Lung (tissue), 12 donors: Measurements from ENCODE around the gene CNPY2. TPM values are rescaled to one million over a fixed set of nuclear protein-coding genes. Genes with fewer than 3 reads are reported as not detected.
"Not testable (repeated sequence)": the region's sequence is repeated elsewhere in the genome, so short reads cannot be mapped to it uniquely, and the experiment has no call there.

Source experiments
- ATAC-seq: fragments of 200-7000 bp; cut with Tn5 transposase; one replicate; pipeline ENCODE4 v1.9.1; 2020; ENCODE audit warnings: moderate number of reproducible peaks; ENCODE audit not compliant: insufficient read depth, low FRiP score
- DNase-seq, 3 donors: peaks; one replicate each; pipeline ENCODE4 v3.0.0-alpha.2; 2013 to 2017
- H3K27ac ChIP-seq, 2 donors: one replicate each; pipeline ENCODE4 v1.5.1; 2013; ENCODE audit warnings: mild to moderate bottlenecking in 2 of 2, moderate library complexity in 2 of 2, control low read depth in 1 of 2, inconsistent platforms in 1 of 2, low read depth in 1 of 2, low read length in 1 of 2
- H3K27me3 ChIP-seq, 3 donors: one replicate each; pipeline ENCODE4 v1.5.1; 2013; ENCODE audit warnings: low read length in 2 of 3; ENCODE audit not compliant: control insufficient read depth in 3 of 3, insufficient read depth in 3 of 3
- H3K36me3 ChIP-seq, 4 donors: one replicate each; pipeline ENCODE4 v1.5.1; 2013; ENCODE audit warnings: low read length in 4 of 4, mild to moderate bottlenecking in 1 of 4, moderate library complexity in 1 of 4; ENCODE audit not compliant: control insufficient read depth in 4 of 4, insufficient read depth in 4 of 4
- H3K4me1 ChIP-seq, 5 donors: one replicate each; pipeline ENCODE4 v1.5.1; 2013; ENCODE audit warnings: low read length in 5 of 5, mild to moderate bottlenecking in 2 of 5, moderate library complexity in 1 of 5; ENCODE audit not compliant: control insufficient read depth in 5 of 5, insufficient read depth in 5 of 5
- H3K4me3 ChIP-seq: one replicate; pipeline ENCODE4 v1.5.1; 2013; ENCODE audit warnings: mild to moderate bottlenecking, control low read depth, moderate library complexity
- H3K9ac ChIP-seq, 2 donors: one replicate each; pipeline ENCODE4 v1.5.1; 2013; ENCODE audit warnings: low read length in 2 of 2, control low read depth in 1 of 2; ENCODE audit not compliant: insufficient read depth in 1 of 2
- H3K9me3 ChIP-seq, 4 donors: one replicate each; pipeline ENCODE4 v1.5.1; 2013; ENCODE audit warnings: low read length in 3 of 4, mild to moderate bottlenecking in 1 of 4, moderate library complexity in 1 of 4; ENCODE audit not compliant: control insufficient read depth in 4 of 4, insufficient read depth in 3 of 4
- WGBS, 2 donors: extraction: QIAGEN DNeasy Blood & Tissue Kit; methylation state at CpG; one replicate each; pipeline ENCODE4 v1.1.7; 2013; 5-methylcytosine and 5-hydroxymethylcytosine counted together
- polyA plus RNA-seq, 2 donors: library from polyadenylated mRNA; stranded (reverse); fragments of 200-250 nt; gene quantifications; one replicate each; pipeline ENCODE4 v1.2.1, GENCODE V29; 2013
- total RNA-seq, 2 donors: library from RNA; depleted of rRNA in 1 of 2; stranded (reverse); fragments of >200 nt in 1 of 2; gene quantifications; one replicate each; pipeline ENCODE4 v1.2.1, GENCODE V29; 2014 to 2021
- TF ChIP-seq, protein P1 (sequence below): IDR thresholded peaks from 2 replicates; pipeline ENCODE4 v1.5.1; 2012; ENCODE audit warnings: mild to moderate bottlenecking; ENCODE audit errors: control extremely low read depth, extremely low read depth
- donor health status: control.
- donor health status: control.
- donor health status: Bipolar disorder and iron deficiency.
- donor health status: healthy.
- donor health status: DM: yes; HTN: yes; CAD: no.

Gene CNPY2
- total and polyA plus RNA-seq, 4 donors, result 38.8 to 153 (median 126) TPM

DNA sequence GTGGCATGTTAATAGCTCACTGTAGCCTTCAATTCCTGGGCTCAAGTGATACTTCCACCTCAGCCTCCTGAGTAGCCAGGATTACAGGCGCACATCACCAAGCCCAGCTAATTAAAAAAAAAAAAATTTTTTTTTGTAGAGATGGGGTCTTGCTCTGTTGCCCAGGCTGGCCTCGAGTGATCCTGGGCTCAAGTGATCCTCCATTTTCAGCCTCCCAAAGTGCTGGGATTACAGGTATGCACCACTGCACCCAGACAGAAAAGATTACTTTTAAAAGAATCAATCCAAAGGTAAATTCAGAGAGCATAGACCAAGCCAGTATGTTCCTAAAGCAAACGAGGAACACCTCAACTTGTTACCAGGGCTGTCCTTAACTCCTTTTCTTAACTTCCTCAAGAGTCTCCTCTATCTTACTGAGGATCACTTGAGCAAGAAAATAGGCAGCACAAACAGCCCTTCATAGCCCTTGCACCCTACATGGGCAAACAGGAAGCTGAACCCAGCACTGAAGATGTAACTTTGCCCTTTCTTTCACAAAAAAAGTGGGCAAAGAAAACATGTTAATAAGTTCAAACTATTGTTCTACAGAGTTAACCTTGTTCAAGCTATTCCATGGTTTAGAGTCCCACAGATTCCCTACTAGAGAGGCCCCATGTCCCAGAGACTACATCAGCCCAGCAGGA is 26.9 kb downstream of the CNPY2 start:
- H3K27me3 ChIP-seq, result no peaks in the 10 kb centered on the region
- H3K27ac ChIP-seq, result no peak overlapping the region
- WGBS, 2 donors, result 60 to 63% methylated on average over 3 of the region's 3 CpGs

DNA sequence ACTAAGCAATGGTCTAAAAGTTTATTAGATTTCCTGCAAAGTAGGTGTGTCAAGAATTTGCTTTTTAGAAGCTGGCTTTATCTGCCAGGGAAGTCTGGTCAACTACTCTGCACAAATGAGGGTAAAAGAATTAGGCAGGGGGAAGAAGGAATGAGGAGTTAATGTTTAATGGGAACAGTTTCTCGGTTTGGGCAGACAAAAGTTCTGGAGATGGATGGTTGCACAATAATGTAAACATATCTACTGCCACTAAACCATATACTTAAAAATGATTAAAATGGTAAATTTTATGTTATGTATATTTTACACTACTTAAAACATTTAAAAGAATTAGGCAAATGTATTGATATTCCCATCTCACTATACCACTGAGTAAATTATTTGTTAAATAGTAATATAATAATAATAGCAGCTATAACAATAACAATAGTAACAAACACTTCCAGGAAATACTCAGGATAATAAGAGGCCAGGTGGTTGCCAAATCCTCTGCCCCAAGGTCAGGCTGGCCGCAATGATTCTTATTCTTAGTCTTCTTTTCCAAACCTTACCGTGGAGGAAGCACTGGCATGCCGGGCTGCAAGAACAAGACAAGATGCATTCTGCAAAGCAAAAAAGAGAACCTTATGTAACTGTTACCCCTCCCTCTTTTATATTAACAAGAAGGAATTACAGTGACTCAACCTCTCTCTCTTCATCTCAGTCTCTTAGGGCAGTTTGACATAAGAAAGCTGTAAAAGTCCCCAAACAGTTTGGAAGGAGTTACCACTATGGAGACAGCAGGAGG is 29.6 kb downstream of the CNPY2 start:
- TF ChIP-seq, protein P1, sequence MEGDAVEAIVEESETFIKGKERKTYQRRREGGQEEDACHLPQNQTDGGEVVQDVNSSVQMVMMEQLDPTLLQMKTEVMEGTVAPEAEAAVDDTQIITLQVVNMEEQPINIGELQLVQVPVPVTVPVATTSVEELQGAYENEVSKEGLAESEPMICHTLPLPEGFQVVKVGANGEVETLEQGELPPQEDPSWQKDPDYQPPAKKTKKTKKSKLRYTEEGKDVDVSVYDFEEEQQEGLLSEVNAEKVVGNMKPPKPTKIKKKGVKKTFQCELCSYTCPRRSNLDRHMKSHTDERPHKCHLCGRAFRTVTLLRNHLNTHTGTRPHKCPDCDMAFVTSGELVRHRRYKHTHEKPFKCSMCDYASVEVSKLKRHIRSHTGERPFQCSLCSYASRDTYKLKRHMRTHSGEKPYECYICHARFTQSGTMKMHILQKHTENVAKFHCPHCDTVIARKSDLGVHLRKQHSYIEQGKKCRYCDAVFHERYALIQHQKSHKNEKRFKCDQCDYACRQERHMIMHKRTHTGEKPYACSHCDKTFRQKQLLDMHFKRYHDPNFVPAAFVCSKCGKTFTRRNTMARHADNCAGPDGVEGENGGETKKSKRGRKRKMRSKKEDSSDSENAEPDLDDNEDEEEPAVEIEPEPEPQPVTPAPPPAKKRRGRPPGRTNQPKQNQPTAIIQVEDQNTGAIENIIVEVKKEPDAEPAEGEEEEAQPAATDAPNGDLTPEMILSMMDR, result no peak
- H3K4me3 ChIP-seq, result no peak overlapping the region
- ATAC-seq (no peak), DNase-seq (no peak)
- WGBS, 2 donors, result 28 to 35% methylated on average over 4 of the region's 4 CpGs
- H3K9me3 ChIP-seq, result no peaks in the 10 kb centered on the region
- H3K27ac ChIP-seq, result no peak overlapping the region
- no peaks in the 10 kb centered on the region for H3K27me3 ChIP-seq
- peaks cover 22 to 35% (median 29%) of the 10 kb centered on the region in 4 donors for H3K36me3 ChIP-seq
- peaks cover 0 to 4% (median 0%) of the 10 kb centered on the region in 5 donors for H3K4me1 ChIP-seq
- no peak overlapping the region for H3K9ac ChIP-seq

More for the DNA sequence above, 26.9 kb downstream of the CNPY2 start:
- no peak for DNase-seq
- TF ChIP-seq, protein P1, result no peak
- H3K36me3 ChIP-seq, result peaks cover 4 to 22% (median 14%) of the 10 kb centered on the region in 4 donors
- H3K9ac ChIP-seq, result no peak overlapping the region
- no peak for ATAC-seq
- peaks cover 0 to 11% (median 0%) of the 10 kb centered on the region in 5 donors for H3K4me1 ChIP-seq
- H3K4me3 ChIP-seq, result no peak overlapping the region
- no peaks in the 10 kb centered on the region for H3K9me3 ChIP-seq

DNA sequence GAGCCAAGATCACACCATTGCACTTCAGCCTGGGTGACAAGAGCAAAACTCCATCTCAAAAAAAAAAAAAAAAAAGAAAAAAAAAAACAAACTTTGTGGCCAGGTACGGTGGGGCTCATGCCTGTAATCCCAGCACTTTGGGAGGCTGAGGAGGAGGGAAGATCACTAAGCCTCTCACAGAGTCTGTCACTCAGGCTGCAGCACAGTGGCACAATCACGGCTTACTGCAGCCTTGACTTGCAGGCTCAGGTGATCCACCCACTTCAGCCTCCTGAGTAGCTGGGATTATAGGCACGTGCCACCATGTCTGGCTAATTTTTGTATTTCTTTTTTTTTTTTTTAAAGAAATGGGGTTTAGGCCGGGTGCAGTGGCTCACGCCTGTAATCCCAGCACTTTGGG is 31.5 kb downstream of the CNPY2 start:
- WGBS, 2 donors, result 92 to 94% methylated on average over 5 of the region's 5 CpGs
- not testable (repeated sequence) for DNase-seq, H3K4me3 ChIP-seq, ATAC-seq, H3K9me3 ChIP-seq, H3K9ac ChIP-seq, H3K27ac ChIP-seq, H3K4me1 ChIP-seq, H3K27me3 ChIP-seq
- H3K36me3 ChIP-seq, result peaks cover 26 to 35% (median 28%) of the 10 kb centered on the region in 4 donors

DNA sequence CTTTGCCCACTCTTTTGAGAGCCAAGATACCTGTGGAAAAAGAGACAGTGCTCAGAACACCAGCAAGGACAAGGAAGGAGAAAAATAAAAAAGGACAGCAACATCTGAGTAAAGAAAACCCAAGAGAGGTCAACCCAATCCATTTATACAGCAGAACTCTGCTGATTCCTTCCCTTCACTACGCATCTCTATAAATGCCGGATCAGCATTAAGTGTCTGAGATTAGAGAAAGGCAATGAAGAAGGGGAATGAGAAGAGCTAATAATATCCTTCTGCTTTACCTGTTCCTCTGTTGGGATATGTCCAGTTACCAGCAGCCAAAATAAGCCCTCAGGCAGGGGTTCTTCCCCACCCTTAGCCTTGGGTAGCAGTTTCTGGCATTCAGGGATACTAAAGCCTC is 33.2 kb downstream of the CNPY2 start:
- no peak overlapping the region for H3K9ac ChIP-seq
- H3K27ac ChIP-seq, result no peak overlapping the region
- WGBS, 2 donors, result 93 to 98% methylated on average over 2 of the region's 2 CpGs
- DNase-seq (no peak), ATAC-seq (no peak)
- H3K4me3 ChIP-seq, result no peak overlapping the region
- H3K36me3 ChIP-seq, result peaks cover 30 to 36% (median 31%) of the 10 kb centered on the region in 4 donors
- no peaks in the 10 kb centered on the region for H3K27me3 ChIP-seq
- no peaks in the 10 kb centered on the region for H3K9me3 ChIP-seq
- TF ChIP-seq, protein P1, result no peak
- peaks cover 0 to 4% (median 0%) of the 10 kb centered on the region in 5 donors for H3K4me1 ChIP-seq
